Fibroblast of mammary gland (primary cell): ENCODE measurements around the gene GFER.
A peak's percentile ranks its signal among the peaks of the same experiment; 100 is the strongest.
"Not testable (repeated sequence)": the region's sequence is repeated elsewhere in the genome, so short reads cannot be mapped to it uniquely, and the experiment has no call there.

Source experiments
- DNase-seq: peaks from one replicate; pipeline ENCODE4 v3.0.0-alpha.2; 2010; ENCODE audit warnings: low read depth
- H3K4me3 ChIP-seq: 2 replicates; pipeline ENCODE4 v1.5.1; 2011; ENCODE audit warnings: low read depth, mild to moderate bottlenecking, low read length, moderate library complexity; ENCODE audit not compliant: control insufficient read depth
- CTCF ChIP-seq: conservative IDR thresholded peaks from 2 replicates; pipeline ENCODE4 v1.5.1; 2011; ENCODE audit warnings: low read depth, low read length, inconsistent platforms; ENCODE audit not compliant: control insufficient read depth, insufficient read depth

GFER gene

DNA sequence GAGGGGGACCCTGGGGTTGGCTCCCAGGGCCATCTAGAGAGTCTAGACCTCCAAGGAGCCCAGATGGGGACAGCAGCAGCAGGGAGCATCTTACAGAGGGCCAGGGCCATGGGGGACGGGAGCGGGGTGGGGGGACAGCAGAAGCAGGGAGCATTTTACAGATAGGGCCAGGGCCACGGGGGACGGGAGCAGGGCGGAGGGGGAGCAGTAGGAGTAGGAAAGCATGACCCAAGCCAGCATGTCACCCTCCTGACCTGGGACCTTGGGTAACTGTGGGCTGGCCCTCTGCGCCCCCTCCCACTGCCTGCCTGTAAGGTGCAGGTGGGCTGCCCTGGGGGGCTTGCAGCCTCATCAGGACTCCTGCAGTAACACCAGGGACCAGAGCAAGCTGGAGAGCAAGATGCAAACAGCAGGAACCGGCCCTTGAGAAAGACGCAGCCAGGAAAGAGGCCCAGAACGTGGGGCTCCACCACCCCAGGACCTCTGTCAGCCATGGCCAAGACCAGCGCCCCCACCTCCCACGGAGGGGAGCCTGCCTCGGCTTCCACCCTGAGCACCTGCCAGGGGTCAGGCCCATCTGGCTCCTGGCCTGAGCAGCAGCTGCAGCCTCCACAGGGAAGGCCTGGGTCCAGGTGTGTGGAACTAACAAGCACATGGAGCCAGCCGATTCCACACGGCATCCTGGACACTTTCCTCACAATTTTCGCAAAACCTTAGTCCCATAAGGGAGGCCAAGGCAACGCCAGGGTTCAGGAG, 23.3 kb downstream of the GFER start:
- peak overlapping the region; percentile 63 for H3K4me3 ChIP-seq
- DNase-seq = no peak
- no peak for TF ChIP-seq CTCF

DNA sequence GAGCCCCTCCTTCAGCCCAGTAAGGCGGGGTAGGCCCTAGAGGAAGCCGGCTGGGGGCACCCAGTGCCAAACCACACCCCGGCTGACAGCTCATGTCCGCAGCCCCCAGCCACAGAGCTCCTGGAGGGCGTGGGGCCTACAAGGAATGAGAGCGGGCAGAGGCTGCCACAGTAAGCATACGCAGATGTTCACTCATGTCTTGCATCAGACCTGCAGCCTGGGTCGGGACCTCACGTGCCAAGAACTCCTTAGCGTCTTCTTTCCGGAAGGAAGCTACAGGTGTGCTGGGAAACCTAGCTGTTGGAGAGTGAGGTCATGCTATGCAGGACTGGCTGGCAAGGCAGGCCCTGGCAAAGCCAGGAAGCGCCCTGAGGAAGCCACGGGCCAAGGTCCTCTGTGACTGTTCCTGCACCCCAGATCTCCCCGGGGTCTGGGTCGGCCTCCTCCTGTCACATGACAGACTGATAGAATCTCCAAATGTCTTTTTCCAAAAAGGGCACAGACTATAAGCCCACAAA, 24.1 kb downstream of the GFER start:
- TF ChIP-seq CTCF = no peak
- peak overlapping the region; percentile 63 for H3K4me3 ChIP-seq
- DNase-seq = peak; percentile 89

GRCh38 chr16:2008631-2009163, 24.7 kb downstream of the GFER start:
- peak overlapping the region; percentile 63 for H3K4me3 ChIP-seq
- TF ChIP-seq CTCF = no peak
- peak; percentile 55 for DNase-seq

- DNase-seq = no peak
- no peak for TF ChIP-seq CTCF
- H3K4me3 ChIP-seq = peak overlapping the region; percentile 63
Observed at GRCh38 chr16:2009164-2009711, 25.2 kb downstream of the GFER start.

GRCh38 chr16:2009791-2010510, 26.0 kb downstream of the GFER start, which contains the start of gene ZNF598:
ZNF598 (minus strand) TSS chr16:2009821.
- H3K4me3 ChIP-seq = peak within 1 kb of the TSS; percentile 81
- no peak for TF ChIP-seq CTCF
- DNase-seq = peak; percentile 77

GRCh38 chr16:2011726-2012125, 27.7 kb downstream of the GFER start:
- DNase-seq, H3K4me3 ChIP-seq: not testable (repeated sequence)
